ENCODE data around the gene MAP4K4. TPM values are rescaled to one million over a fixed set of nuclear protein-coding genes. Genes with fewer than 3 reads are reported as not detected.

MAP4K4 gene
- total and polyA plus RNA-seq, 8 donors = 9.6 to 71.6 (median 23.8) TPM

DNA sequence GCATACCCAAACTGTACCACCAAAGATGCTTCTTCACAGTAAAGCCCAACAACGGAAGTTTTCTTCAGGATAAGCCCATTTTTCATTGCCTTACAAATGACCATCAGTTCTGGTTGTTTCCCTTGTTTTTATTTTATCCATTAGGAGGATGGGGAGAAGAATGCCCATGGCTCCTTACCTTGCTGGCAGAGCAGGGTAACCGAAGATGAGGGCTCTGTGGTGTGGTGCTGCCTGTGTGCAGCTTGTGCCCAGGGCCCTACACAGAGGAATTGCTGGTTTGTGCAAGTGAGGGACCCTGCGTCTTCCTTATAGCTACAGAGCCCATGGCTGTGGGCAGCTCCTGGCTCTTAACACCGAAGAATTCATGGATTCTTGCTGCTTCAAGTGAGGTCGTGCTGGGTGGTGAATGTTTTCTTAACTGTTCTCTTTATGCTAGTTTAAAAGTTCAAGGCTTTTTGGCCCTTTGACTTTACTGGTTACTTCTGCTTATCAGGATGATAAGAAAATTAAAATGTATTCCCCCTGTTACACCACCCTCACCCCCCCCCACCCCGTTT, 110.6 kb downstream of the MAP4K4 start:
- H3K27me3 ChIP-seq = no peaks in the 10 kb centered on the region
- H3K4me3 ChIP-seq = no peak overlapping the region
- no peaks in the 10 kb centered on the region for H3K9me3 ChIP-seq
- 58 to 76% (median 62%) methylated on average over 6 of the region's 6 CpGs for WGBS, 5 donors
- intact Hi-C loops (cut with DNase I; ENCODE audit: low total_unique reads) = no loop called here
- no peaks in the 10 kb centered on the region for H3K36me3 ChIP-seq
- no peak for DNase-seq
- TF ChIP-seq POLR2AphosphoS5 (IDR thresholded peaks at IDR 0.05) (no peak), EP300 (IDR thresholded peaks at IDR 0.05) (no peak), POLR2A (IDR thresholded peaks at IDR 0.05) (no peak)
- TF ChIP-seq, protein P1, sequence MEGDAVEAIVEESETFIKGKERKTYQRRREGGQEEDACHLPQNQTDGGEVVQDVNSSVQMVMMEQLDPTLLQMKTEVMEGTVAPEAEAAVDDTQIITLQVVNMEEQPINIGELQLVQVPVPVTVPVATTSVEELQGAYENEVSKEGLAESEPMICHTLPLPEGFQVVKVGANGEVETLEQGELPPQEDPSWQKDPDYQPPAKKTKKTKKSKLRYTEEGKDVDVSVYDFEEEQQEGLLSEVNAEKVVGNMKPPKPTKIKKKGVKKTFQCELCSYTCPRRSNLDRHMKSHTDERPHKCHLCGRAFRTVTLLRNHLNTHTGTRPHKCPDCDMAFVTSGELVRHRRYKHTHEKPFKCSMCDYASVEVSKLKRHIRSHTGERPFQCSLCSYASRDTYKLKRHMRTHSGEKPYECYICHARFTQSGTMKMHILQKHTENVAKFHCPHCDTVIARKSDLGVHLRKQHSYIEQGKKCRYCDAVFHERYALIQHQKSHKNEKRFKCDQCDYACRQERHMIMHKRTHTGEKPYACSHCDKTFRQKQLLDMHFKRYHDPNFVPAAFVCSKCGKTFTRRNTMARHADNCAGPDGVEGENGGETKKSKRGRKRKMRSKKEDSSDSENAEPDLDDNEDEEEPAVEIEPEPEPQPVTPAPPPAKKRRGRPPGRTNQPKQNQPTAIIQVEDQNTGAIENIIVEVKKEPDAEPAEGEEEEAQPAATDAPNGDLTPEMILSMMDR (IDR thresholded peaks at IDR 0.05) = no peak
- H3K4me1 ChIP-seq = peaks cover 9 to 66% (median 44%) of the 10 kb centered on the region in 4 donors
- no peak overlapping the region for H3K27ac ChIP-seq

DNA sequence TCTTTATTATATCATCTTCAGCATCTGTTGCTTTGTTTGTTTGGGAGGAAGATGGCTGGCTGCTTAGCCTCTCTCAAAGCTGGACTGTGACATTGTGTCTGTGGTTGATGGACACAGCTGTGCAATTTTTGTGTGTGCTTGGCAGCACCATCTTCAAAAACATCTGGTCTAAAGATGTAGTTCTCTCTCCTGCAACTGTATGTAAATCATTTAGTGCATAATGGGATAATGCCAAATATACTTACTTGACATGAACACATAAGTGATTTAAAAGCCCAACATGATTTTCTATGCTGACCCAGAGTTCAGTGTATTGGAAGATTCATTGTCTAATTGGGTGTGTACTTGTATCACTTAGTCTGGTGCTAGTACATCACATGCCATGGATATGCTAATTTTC, 112.2 kb downstream of the MAP4K4 start:
- no peaks in the 10 kb centered on the region for H3K9me3 ChIP-seq
- TF ChIP-seq, protein P1 (IDR thresholded peaks at IDR 0.05) = no peak
- TF ChIP-seq POLR2AphosphoS5 (IDR thresholded peaks at IDR 0.05) (no peak), POLR2A (IDR thresholded peaks at IDR 0.05) (no peak), EP300 (IDR thresholded peaks at IDR 0.05) (no peak)
- no peak overlapping the region for H3K4me3 ChIP-seq
- intact Hi-C loops (cut with DNase I; ENCODE audit: low total_unique reads) = no loop called here
- H3K4me1 ChIP-seq = peaks cover 5 to 54% (median 33%) of the 10 kb centered on the region in 4 donors
- DNase-seq = no peak
- no peaks in the 10 kb centered on the region for H3K27me3 ChIP-seq
- no peak overlapping the region for H3K27ac ChIP-seq
- H3K36me3 ChIP-seq = no peaks in the 10 kb centered on the region

DNA sequence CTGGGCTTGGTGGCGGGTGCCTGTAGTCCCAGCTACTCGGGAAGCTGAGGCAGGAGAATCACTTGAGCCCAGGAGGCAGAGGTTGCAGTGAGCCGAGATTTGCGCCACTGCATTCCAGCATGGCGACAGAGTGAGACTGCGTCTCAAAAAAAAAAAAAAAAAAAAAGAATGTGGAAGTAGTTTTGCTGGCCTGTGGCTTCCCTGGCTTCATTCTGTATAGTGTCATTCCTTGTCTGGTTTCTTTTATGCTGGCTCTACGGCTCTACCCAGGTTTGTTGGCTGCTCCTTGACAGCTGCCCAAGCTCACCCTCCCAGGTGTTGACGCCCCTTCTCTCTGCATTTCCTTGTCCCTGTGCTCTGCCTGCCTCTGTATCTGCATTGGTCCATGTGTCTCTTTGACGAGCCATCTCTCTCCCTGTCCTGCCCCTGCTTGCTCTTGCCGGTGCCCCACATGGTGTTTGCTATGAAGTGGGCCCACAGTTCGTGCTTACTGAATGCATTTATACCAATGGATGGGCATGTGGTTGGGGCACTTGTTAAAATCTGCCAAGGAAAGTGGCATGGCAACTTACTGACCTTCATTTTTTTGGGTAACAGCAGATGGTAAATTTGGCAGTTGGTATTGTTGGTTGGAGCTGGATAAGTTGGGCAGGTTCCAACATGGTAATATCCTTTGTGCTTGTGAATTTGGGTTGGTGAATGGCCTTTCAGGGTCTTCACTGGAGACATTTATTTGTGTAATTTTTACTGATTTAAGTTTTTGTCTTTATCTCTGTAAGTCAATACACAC, 113.9 kb downstream of the MAP4K4 start:
- H3K4me3 ChIP-seq = no peak overlapping the region
- intact Hi-C loops (cut with DNase I; ENCODE audit: low total_unique reads) = no loop called here
- TF ChIP-seq POLR2AphosphoS5 (IDR thresholded peaks at IDR 0.05) (no peak), POLR2A (IDR thresholded peaks at IDR 0.05) (no peak), EP300 (IDR thresholded peaks at IDR 0.05) (no peak)
- TF ChIP-seq, protein P1 (IDR thresholded peaks at IDR 0.05) = no peak
- peaks cover 7 to 50% (median 26%) of the 10 kb centered on the region in 4 donors for H3K4me1 ChIP-seq
- no peak overlapping the region for H3K27ac ChIP-seq
- WGBS, 5 donors = 92 to 97% (median 94%) methylated on average over 11 of the region's 11 CpGs
- no peak for DNase-seq
- no peaks in the 10 kb centered on the region for H3K9me3 ChIP-seq
- no peaks in the 10 kb centered on the region for H3K36me3 ChIP-seq
- no peaks in the 10 kb centered on the region for H3K27me3 ChIP-seq

DNA sequence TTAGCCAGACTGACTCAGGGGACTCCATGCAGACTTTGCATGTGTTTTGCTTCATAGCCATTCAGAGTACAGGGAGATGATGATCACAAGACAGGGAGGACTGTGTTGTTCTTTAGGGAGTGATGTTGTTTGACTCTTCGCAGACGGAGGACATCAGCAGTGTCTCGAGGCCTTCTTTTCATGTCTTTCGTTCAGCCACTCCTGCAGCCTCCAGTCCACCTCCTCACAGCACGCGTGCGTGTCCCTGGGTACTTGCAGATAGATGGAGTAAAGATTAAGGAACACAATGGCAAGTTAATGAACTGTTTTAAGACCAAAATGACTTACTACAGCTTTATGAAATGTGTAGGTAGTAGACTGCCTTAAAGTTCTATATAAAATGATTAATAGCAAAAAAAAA, 114.7 kb downstream of the MAP4K4 start:
- TF ChIP-seq EP300 (IDR thresholded peaks at IDR 0.05) = no peak
- peaks cover under 1 to 45% (median 28%) of the 10 kb centered on the region in 4 donors for H3K4me1 ChIP-seq
- 94 to 99% (median 98%) methylated on average over 7 of the region's 7 CpGs for WGBS, 5 donors
- no peaks in the 10 kb centered on the region for H3K9me3 ChIP-seq
- H3K27me3 ChIP-seq = no peaks in the 10 kb centered on the region
- H3K36me3 ChIP-seq = no peaks in the 10 kb centered on the region
- H3K4me3 ChIP-seq = no peak overlapping the region
- no peak overlapping the region for H3K27ac ChIP-seq
- DNase-seq = no peak
- intact Hi-C loops (cut with DNase I; ENCODE audit: low total_unique reads) = no loop called here

DNA sequence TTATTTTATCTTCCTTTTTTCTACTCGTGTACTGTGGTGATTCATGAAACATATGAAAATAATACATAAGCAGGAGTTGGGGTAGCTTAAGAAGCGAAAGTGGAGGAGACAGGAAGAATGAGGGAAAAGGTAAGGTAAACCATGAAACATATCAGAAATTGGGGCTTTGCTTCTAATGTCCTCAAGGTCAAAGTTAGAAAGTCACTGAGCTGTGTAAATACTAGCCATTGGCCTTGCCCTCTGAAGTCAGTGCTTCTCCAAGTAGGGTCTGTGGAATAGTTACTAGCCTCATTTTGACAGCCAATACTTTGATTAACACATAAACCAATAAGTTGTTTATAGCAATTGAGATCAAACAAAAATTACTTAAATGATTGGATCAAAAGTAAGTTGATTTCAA, 117.2 kb downstream of the MAP4K4 start:
- Histone ChIP-seq H3K27ac (no peak overlapping the region), H3K36me3 (no peaks in the 10 kb centered on the region), H3K4me3 (no peak overlapping the region), H3K9me3 (no peaks in the 10 kb centered on the region), H3K4me1 (peaks cover 11 to 51% (median 37%) of the 10 kb centered on the region in 4 donors), H3K27me3 (no peaks in the 10 kb centered on the region)
- intact Hi-C loops (cut with DNase I; ENCODE audit: low total_unique reads) = no loop called here
- TF ChIP-seq EP300 (IDR thresholded peaks at IDR 0.05) = no peak
- TF ChIP-seq POLR2AphosphoS5 (IDR thresholded peaks at IDR 0.05) = no peak
- no peak for DNase-seq
- 71 to 82% (median 73%) methylated on average over 2 of the region's 2 CpGs for WGBS, 5 donors

All from stomach (tissue), 9 donors.